ENCODE results near the gene SERINC2. TPM values are rescaled to one million over a fixed set of nuclear protein-coding genes. Genes with fewer than 3 reads are reported as not detected.

SERINC2 gene
- total and polyA plus RNA-seq, 4 donors: 6.1 to 59.1 (median 38.8) TPM

DNA sequence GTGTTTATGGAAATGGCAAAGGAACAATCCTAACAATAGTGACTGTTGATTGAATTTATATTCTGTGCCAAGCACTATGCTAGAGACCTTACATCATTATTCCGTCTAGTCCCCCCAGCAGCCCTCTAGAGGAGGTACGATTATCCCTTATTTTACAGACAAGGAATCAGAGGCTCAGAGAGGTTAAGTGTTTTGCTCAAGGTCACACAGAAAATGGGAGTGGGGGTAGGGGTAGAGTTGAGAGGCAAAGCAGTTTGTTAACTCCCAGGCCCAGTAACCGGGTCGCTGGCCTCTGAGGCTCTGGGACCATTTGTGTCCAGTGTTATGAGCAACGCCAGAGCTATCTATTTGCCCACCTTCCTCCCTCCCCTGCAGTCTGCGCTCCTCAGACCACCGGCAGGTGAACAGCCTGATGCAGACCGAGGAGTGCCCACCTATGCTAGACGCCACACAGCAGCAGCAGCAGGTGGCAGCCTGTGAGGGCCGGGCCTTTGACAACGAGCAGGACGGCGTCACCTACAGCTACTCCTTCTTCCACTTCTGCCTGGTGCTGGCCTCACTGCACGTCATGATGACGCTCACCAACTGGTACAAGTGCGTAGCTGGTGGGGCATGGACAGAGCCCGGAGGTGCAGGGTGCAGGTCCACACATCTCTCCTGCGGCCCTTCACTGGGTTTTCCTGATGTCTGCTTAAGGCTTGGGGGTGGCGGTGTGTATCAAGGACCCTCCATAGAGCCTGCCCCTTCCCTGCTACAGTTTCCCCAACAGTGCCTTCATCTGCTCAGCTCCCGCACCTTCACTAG is 19.8 kb downstream of the SERINC2 start:
- Histone ChIP-seq H3K27ac (ENCODE audit: low read depth in 1 of 2, low read length in 1 of 2) (no peak overlapping the region), H3K9me3 (ENCODE audit: control insufficient read depth in 4 of 4, insufficient read depth in 3 of 4, low read length in 3 of 4) (no peaks in the 10 kb centered on the region), H3K36me3 (ENCODE audit: control insufficient read depth in 4 of 4, insufficient read depth in 4 of 4, low read length in 4 of 4) (no peaks in the 10 kb centered on the region), H3K4me1 (ENCODE audit: control insufficient read depth in 5 of 5, insufficient read depth in 5 of 5, low read length in 5 of 5) (no peaks in the 10 kb centered on the region), H3K27me3 (ENCODE audit: control insufficient read depth in 3 of 3, insufficient read depth in 3 of 3, low read length in 2 of 3) (no peaks in the 10 kb centered on the region), H3K9ac (ENCODE audit: insufficient read depth in 1 of 2, low read length in 2 of 2) (no peak overlapping the region), H3K4me3 (no peak overlapping the region)
- TF ChIP-seq CTCF (IDR thresholded peaks at IDR 0.05; ENCODE audit: control extremely low read depth, extremely low read depth): no peak
- ATAC-seq (ENCODE audit: insufficient read depth, low FRiP score) (no peak), DNase-seq (no peak)
- WGBS, 2 donors: 88 to 91% methylated on average over 20 of the region's 20 CpGs

- Histone ChIP-seq H3K9ac (ENCODE audit: insufficient read depth in 1 of 2, low read length in 2 of 2) (no peak overlapping the region), H3K4me1 (ENCODE audit: control insufficient read depth in 5 of 5, insufficient read depth in 5 of 5, low read length in 5 of 5) (no peaks in the 10 kb centered on the region), H3K4me3 (no peak overlapping the region), H3K9me3 (ENCODE audit: control insufficient read depth in 4 of 4, insufficient read depth in 3 of 4, low read length in 3 of 4) (no peaks in the 10 kb centered on the region), H3K27ac (ENCODE audit: low read depth in 1 of 2, low read length in 1 of 2) (no peak overlapping the region), H3K36me3 (ENCODE audit: control insufficient read depth in 4 of 4, insufficient read depth in 4 of 4, low read length in 4 of 4) (no peaks in the 10 kb centered on the region), H3K27me3 (ENCODE audit: control insufficient read depth in 3 of 3, insufficient read depth in 3 of 3, low read length in 2 of 3) (no peaks in the 10 kb centered on the region)
- TF ChIP-seq CTCF (IDR thresholded peaks at IDR 0.05; ENCODE audit: control extremely low read depth, extremely low read depth): no peak
- ATAC-seq (ENCODE audit: insufficient read depth, low FRiP score): no peak
- 91% methylated on average over 6 of the region's 6 CpGs for WGBS, 2 donors
- DNase-seq: no peak
Measured at GRCh38 chr1:31433396-31433930, 20.4 kb downstream of the SERINC2 start.

DNA sequence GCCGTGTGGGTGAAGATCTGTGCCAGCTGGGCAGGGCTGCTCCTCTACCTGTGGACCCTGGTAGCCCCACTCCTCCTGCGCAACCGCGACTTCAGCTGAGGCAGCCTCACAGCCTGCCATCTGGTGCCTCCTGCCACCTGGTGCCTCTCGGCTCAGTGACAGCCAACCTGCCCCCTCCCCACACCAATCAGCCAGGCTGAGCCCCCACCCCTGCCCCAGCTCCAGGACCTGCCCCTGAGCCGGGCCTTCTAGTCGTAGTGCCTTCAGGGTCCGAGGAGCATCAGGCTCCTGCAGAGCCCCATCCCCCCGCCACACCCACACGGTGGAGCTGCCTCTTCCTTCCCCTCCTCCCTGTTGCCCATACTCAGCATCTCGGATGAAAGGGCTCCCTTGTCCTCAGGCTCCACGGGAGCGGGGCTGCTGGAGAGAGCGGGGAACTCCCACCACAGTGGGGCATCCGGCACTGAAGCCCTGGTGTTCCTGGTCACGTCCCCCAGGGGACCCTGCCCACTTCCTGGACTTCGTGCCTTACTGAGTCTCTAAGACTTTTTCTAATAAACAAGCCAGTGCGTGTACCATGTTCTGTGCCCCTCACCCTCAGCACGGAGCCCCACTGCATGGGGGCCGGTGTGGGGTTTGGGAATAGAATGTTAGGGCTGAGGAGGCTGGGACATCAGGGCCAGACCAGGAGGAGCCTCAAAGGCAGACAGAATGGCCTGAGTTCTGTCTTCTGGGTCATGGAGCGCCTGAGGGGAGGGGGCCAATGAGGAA is 21.3 kb downstream of the SERINC2 start:
- TF ChIP-seq CTCF (IDR thresholded peaks at IDR 0.05; ENCODE audit: control extremely low read depth, extremely low read depth): no peak
- 71 to 80% methylated on average over 21 of the region's 21 CpGs for WGBS, 2 donors
- Histone ChIP-seq H3K36me3 (ENCODE audit: control insufficient read depth in 4 of 4, insufficient read depth in 4 of 4, low read length in 4 of 4) (no peaks in the 10 kb centered on the region), H3K27me3 (ENCODE audit: control insufficient read depth in 3 of 3, insufficient read depth in 3 of 3, low read length in 2 of 3) (no peaks in the 10 kb centered on the region), H3K9me3 (ENCODE audit: control insufficient read depth in 4 of 4, insufficient read depth in 3 of 4, low read length in 3 of 4) (no peaks in the 10 kb centered on the region), H3K27ac (ENCODE audit: low read depth in 1 of 2, low read length in 1 of 2) (no peak overlapping the region), H3K4me3 (no peak overlapping the region), H3K9ac (ENCODE audit: insufficient read depth in 1 of 2, low read length in 2 of 2) (no peak overlapping the region), H3K4me1 (ENCODE audit: control insufficient read depth in 5 of 5, insufficient read depth in 5 of 5, low read length in 5 of 5) (no peaks in the 10 kb centered on the region)
- DNase-seq (no peak), ATAC-seq (ENCODE audit: insufficient read depth, low FRiP score) (no peak)

All from lung (tissue), 12 donors.